GM21825 (cell line): Measurements from ENCODE around the gene PBX1.
"Not testable (repeated sequence)": the region's sequence is repeated elsewhere in the genome, so short reads cannot be mapped to it uniquely, and the experiment has no call there.

Source experiments
- ATAC-seq: cut with Tn5 transposase; IDR thresholded peaks from one replicate; pipeline ENCODE4 v1.9.1; 2021; ENCODE audit warnings: mild to moderate bottlenecking, moderate library complexity; ENCODE audit not compliant: unreplicated experiment

PBX1 gene

DNA sequence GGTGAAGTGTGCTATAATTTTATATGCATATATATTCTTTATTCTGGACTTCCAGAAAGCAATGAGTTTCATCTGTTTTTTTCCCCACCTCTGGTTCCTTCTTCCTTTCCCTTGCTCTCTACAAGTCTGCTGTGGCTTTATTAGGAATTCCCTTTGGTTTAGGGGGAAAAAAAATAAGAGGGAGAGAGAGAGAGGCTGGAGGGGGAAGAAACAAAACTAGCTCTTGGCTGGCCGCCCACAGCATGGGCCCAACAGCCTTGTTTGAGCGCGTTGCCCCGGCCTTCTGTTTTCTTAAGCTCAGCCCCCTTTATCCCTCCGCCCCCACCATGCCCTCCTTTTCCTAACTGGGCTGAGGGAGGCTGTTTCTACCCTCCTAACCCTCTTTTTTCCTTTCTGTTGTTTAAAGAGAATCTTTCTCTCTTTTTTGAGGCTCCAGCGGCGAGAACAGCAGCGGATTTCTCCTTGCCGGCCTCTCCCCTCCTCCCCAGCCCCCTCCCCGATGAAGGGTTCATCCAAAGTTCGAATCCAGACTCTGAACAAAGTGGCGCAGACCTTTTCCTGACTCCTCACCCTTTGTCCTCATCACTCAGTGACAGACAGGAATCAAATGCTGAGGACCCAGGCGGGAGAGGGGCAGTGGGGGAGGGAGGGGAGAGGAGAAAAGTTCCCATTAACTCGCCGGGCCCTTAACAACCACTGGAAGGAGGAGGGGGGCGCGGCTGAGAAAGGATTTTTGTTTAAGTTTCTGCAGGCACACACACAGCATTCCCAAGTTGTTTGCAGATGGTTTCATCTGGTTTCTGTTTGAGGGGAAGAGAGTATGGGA is 29.7 kb downstream of the PBX1 start:
- ATAC-seq, result no peak

DNA sequence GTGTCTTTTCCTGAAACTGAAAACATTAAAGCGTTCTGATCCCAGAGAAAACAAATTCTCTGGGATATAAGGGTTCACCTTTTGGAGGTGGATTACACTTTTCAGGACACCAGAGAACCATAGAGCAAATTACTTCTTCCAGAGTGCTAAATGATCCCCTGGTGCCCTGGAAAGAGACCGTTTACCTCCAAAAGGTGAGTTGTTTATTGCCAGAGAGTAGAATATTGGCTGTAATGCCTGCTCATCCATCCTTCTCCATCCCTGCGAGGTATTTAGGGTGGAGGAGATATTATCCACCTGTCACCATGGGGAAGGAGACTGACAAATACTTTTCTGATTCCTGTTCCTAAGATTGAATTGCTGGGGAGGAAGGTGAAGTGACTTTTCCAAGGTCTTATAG is 30.4 kb downstream of the PBX1 start:
- no peak for ATAC-seq

DNA sequence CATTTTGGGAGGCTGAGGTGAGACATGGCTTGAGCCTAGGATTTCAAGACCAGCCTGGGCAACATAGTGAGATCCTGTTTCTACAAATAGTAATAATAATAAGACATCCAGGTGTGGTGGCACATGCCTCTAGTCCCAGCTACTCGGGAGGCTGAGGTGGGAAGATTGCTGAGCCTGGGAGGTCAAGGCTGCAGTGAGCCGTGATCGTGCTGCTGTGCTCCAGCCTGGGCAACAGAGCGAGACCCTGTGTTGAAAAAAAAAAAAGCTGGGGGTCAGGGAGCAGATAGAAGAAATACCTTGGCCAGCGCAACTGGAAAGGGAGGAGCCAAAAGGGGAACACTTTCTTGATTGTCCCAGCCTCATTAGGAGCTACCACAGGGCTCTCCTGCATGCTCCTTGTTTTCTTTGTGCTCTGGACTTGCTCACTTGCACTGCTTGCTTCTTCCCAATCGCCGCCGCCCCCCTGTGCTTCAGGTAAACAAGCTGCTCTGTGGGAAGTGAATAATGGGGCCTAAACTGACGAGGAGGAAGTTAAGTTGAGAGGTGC is 31.1 kb downstream of the PBX1 start:
- ATAC-seq, result no peak

DNA sequence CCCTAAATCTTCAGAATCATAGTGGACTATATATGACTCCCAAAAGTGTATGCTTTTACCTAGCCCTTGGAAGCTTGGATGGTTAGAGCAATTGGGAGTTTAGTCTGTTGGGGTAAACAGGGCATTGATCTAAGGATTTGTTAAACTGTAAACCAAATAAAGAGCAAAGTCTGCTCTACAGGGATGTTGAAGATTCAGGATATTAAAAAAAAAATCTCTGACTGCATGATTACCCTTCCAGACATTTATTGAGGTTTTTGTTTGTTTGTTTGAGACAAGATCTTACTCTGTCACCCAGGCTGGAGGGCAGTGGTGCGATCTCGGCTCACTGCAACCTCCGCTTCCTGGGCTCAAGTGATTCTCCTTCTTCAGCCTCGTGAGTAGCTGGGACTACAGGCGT is 31.6 kb downstream of the PBX1 start:
- no peak for ATAC-seq

DNA sequence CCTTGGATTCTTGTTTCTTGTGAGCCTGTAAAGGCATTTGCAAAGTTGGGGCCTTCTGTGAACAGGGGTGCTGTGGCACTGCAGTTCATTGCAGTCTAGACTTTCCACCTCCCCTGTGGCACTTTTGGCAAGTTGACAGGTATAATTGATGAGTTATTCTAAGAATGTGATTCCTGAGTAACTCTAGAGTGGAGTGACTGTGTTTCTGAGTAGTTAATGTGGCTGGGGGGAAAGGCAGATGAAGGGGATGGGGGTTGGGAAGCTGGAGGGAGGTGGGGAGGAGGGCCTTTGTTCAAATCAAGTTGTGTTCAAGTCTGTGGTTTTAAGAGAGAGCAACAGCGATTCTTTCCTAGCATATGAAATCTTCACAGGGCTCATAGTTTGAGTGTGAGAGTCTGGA is 32.9 kb downstream of the PBX1 start:
- ATAC-seq, result no peak

DNA sequence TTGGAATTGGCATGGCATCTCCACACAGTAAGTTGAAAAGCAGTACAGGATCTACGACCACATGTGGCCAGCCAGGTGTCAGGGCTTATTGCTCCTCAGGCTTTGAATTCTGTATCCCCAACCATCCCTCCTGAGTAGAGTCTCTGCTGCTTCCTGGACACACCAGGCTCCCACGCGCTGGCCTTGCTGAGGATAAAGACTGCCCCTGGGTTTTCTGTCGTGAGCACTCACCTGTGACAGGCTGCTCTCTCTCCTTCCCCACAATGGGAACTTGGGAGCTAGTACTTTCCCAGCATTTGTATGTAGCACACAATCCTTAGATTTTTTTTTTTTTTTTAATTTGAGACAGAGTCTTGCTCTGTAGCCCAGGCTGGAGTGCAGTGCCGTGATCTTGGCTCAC is 33.6 kb downstream of the PBX1 start:
- ATAC-seq, result no peak

DNA sequence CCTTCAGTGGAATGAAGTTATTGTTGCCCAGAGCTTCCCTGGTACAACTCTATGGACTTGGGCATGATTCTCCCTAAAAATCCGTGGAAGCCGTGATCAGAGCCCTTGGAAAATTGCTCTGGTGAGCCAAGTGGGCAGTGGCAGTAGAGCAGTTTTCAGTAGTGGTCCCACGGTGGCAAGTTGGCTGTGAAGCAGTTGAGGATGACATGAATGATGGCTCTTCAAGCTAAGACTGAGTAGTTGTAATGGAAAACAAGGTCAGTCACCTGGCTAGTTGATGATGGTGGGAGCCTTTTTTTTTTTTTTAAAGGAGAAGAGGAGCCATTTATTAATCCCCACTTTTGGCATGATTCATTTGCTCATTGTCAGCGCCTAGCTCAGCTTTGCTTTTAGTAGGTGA is 36.2 kb downstream of the PBX1 start:
- no peak for ATAC-seq

DNA sequence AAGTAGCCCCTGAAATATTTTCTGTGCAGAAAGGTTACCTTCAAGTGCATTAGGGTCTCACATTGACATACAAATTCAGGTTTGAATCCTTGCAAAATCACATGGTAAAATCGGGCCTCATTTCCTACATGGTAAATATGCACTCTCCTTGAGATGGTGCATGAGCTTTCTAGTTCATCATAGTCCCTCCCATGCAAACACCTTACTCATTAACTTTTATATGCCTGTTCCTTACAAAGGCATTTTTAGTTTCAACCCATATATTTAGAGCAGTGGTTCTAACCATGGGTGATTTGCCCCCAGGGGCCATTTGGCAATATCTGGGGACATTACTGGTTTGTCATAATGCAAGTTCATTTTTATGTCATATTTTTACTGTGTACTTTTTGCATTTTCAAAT is 37.2 kb downstream of the PBX1 start:
- no peak for ATAC-seq

DNA sequence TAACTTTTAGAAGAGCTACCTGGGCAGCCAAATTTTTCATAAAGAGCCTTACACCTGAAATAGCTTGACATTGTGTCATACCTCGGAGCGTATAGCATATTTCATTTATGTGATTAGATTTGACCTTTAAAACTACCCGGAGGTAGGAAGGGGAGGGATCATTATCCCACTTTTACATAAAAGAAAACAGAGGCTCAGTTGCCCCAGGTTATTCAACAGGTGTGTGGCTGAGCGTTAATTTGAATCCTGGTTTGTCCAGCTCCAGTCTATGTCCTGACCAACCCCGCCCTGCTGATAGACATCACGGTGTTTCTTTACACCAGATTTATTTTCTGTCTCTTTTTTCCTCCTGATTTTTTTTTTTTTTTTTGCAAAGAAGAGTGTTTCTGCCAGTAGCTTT is 39.7 kb downstream of the PBX1 start:
- no peak for ATAC-seq

DNA sequence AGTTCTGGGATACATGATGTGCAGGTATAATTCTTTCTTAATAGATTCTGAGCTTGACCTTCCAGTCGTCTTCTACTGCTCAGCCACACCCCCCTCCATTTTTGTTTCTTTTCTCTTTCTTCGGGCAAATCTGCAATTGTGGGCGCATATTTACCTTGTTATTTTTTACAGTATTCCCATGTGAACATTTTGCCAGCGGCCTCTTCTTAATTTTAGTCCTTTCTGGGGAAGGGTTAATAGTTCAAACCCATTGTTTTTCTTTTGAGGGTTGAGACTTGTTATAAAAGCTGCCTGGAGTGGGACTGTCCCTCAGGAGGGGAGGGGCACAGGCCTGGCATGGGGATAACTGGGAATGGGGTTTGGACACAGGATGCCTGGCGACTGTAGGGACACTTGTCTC is 40.3 kb downstream of the PBX1 start:
- no peak for ATAC-seq

DNA sequence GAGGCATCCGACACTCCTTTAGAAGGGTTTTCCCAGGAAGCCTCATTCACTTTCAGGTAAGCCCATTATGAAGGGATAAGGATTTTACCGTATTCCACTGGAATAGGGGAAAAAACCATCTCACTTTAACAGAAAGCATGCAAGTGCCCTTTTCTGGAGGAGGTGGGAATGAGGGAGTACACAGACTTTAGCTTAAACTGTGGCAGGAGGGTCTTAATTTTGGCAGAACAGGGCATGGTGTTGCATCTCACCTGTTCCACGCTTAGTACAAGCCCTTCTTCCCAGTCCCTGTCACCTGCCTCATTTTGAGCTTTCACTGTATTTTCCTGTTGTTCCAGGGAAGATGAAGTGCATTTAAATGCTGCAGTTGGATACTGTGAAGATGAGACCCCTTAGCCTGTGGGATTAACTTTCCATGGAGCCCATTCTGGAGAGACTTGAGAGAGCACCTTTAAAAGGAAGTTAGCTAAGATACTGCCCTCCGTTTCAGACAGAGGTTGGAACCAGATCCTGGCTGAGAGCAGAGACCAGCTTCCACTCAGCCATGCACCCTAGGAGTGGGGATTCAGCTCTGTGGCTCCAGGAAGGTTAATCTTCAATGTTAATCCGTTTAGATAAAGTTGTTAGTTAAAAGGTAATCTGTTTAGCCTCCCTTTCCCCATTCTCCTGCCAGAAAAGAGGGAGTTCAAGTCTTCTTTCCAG is 42.6 kb downstream of the PBX1 start:
- no peak for ATAC-seq

DNA sequence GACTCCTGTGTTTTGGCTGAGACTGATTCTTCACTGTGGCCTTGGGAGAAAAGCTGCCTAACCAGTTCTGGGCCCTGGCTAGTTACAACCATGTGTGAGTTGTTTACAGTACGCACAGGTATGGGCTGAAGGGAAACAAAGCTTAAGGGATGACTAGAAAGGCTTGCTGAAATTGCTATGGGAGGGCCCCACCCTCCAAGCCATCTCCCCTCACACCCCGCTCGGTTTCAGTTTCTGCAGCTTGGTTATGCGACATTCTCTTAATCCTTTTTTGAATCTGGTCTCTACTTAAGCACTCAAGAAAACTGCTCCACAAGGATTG is 43.1 kb downstream of the PBX1 start:
- no peak for ATAC-seq

DNA sequence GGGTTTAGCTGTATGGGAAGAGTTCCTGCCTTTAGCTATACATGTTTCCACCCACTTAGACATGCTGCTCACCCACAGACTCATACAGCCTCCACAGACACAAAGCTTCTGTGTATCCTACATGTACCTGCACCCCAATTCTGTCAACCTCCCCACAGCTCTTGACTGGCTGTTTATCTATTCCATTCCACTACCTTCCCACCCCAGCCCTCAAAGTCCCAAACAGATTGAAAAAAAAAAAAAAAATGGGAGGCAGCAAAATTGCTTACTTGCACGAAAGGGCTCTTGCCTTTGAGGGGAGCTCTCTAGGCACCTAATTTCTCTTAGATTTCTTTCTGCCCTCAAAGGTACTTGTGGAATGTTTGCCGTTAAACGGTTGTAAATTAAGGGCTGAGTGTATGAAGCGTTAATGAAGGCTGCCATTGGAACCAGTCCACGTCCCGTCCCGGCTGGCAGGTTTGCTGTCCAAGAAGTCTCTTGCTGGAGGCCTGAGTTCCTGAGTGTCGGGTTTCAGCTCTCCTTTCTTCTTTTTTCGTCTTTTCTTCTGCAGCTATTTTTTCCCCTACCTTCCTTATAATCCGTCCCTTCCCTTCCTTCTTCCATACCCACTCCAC is 43.6 kb downstream of the PBX1 start:
- ATAC-seq, result no peak

DNA sequence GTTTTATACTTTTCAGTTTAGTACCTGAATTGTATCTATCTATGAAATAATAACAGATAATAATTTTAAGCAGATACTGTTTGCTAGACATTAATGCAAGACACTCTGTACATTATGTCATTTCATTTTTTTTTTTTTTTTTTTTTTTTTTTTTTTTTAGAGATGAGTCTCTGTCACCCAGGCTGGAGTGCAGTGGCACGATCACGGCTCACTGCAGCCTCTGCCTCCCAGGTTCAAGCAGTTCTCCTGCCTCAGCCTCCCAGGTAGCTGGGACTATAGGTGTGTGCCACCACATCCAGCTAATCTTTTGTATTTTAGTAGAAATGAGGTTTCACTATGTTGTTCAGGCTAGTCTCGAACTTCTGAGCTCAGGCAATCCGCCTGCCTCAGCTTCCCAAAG is 44.8 kb downstream of the PBX1 start:
- not testable (repeated sequence) for ATAC-seq

DNA sequence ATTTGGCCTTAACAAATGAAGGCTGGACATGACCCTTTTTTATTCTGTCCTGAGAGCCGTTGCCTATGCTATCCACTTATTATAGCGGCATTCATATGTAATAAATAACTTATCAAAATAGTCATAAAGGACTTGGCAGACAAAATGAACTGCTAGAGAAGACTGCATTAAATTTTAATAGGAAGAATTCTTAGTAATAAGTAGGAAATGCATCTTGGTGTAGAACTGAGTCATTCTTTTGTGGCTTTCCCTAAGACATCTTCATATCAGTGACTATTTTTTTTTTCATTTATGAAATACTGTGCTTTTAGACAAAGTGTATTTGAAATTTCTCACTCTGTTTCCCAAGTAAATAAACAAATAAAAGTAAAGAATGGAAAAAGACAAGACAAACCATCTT is 45.6 kb downstream of the PBX1 start:
- ATAC-seq, result no peak

DNA sequence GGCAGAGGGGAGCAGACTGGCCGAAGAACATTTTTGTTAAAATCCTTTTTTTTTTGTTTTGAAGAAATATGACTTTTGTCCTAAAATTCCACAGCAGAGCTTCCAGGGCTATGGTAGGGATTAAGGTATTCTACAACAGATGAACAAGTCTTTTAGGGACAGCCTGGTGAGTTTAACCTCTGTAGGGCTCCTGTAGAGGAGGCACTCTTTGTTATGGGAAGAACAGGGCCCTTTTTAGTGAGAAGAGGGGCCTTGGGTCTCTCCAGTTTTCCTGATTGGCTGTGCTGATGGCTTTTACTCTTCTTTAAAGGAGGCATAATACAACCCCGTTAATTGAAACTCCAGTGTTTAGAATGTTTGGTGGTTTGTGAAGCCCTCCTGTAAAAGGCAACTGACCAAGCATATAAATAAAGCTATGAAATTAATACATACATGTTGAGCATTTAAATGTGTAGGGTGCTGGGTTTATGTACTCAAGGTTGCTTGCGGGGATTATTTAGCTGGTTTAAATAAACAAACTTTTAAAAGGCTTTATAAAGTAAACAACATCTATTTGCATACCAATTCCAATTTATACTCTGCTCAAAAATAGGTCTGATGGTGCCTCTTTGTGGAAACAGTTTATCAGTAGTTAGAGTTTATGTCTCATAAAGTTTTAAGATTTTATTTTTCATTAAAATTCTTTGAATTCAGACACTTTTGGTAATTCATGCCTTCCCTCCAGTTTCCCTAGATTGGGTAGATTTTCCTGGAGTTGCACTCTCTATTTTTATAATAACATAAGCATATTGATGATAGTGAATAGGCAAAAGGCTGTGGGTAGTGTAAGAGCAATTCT is 46.5 kb downstream of the PBX1 start:
- no peak for ATAC-seq

DNA sequence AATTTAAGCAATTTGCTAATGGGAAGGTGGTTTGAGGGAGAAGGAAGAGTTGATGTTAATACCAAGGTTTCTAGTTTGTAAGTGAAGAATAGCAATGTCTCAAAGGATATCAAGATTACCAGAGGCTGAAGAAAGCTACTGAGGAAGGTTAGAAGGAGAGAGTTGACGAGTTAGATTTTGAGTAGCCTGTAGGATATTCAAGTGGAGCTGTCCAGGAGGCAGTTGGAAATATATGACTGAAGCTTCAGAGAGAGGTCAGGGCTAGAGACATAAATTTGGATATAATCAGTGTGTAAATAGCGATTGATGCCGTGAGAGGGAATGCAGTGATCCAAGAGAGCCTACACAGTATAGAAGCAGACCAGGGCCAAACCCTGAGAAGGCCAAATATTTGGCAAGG is 48.4 kb downstream of the PBX1 start:
- no peak for ATAC-seq

DNA sequence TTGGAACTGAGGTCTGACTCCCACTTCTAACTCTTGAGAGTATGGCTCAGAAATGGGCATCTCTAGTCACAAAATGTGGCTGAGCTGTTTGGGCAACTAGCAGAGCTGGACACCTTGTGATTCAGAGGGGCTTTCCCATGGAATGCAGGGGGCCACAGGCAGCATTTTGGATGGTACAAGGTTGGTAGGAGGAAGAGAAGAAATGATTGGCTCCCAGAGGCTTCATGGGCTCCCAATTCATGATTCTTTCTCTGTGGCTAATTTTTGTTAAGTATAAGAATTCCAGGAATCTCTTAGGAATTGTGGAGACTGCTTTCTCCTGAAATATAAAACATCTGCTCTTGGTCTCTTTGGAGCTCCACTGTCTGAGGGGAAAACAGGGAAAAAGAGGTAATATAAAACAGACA is 49.7 kb downstream of the PBX1 start:
- ATAC-seq, result no peak

DNA sequence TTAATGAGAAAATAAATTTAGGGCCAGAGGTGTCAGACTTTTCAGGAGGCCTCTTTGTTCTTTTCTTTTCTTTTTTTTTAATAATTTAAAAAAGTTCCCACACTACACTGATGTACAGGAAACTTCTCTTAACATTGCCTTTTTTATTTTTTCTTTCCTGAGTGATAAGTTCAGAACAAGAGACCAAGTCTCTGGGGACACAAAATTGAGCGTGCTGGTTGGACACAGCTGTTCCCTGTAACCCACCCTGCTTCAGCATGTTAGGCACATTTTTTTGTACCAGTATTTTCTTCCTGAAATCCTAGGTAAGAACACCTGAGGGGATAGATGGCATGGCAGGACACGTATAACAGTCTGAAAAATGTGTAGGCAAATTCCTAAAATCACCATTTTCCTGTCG is 50.1 kb downstream of the PBX1 start:
- no peak for ATAC-seq

DNA sequence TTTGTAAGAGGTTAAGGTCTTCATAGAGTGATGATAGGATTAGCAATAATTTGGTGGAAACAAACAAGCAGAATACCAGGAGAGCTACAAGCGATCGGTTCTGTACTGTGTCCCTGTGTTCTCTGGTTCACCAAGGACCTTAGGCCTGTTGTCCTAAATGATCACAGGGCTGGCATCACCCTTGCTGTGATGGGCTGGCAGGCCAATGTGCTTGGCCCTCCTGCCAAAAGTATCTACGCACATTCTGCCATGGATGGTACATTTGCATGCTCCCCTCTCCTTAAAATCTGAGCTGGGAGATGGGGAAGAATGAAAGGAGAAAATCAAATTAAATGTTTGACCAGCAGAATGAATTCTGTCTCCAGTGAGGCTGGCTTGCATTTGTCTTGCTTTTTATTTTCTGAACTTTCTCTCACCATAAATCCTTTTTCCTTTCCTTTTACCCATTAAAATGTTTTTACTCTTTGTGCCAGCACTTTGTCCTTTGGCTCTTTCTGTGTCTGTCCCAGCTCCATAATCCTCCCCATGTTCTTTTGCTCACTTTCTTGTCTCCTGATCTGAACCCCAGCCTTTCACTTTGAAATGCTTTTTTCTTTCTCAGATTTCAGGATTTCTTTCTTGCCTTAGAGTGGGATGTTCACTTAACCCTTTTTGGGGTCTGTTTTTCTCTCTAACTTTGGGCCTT is 51.7 kb downstream of the PBX1 start:
- ATAC-seq, result no peak
